Measurements from ENCODE around the gene CCNQ.

CCNQ gene

GRCh38 chrX:153572601-153573000 lies 26.3 kb downstream of the CCNQ start:
- no peak for DNase-seq

GRCh38 chrX:153571534-153571908 lies 27.4 kb downstream of the CCNQ start:
- no peak for DNase-seq

GRCh38 chrX:153569475-153569874 lies 29.5 kb downstream of the CCNQ start:
- DNase-seq, result no peak

- DNase-seq, result no peak
Measured at GRCh38 chrX:153568451-153569011, 30.4 kb downstream of the CCNQ start.

GRCh38 chrX:153565996-153566580 lies 32.9 kb downstream of the CCNQ start:
- DNase-seq, result no peak

- DNase-seq, result no peak
Measured at GRCh38 chrX:153564047-153564606, 34.8 kb downstream of the CCNQ start.

- DNase-seq, result no peak
Measured at GRCh38 chrX:153562546-153562945, 36.4 kb downstream of the CCNQ start.

GRCh38 chrX:153561337-153561736 lies 37.6 kb downstream of the CCNQ start:
- DNase-seq, result no peak

- no peak for DNase-seq
Measured at GRCh38 chrX:153560466-153560865, 38.5 kb downstream of the CCNQ start.

GRCh38 chrX:153560000-153560399 lies 38.9 kb downstream of the CCNQ start:
- no peak for DNase-seq

GRCh38 chrX:153557618-153558355 lies 41.2 kb downstream of the CCNQ start:
- no peak for DNase-seq

- no peak for DNase-seq
Measured at GRCh38 chrX:153556767-153557166, 42.2 kb downstream of the CCNQ start.

GRCh38 chrX:153554519-153555167 lies 44.3 kb downstream of the CCNQ start:
- DNase-seq, result peak; percentile 65

GRCh38 chrX:153551135-153551534 lies 47.8 kb downstream of the CCNQ start:
- no peak for DNase-seq

- DNase-seq, result no peak
Measured at GRCh38 chrX:153549807-153550206, 49.1 kb downstream of the CCNQ start.

GRCh38 chrX:153549231-153549630 lies 49.7 kb downstream of the CCNQ start:
- no peak for DNase-seq

- DNase-seq, result no peak
Measured at GRCh38 chrX:153547195-153547594, 51.7 kb downstream of the CCNQ start.

GRCh38 chrX:153546386-153546785 lies 52.6 kb downstream of the CCNQ start:
- DNase-seq, result no peak

GRCh38 chrX:153544727-153545126 lies 54.2 kb downstream of the CCNQ start:
- DNase-seq, result no peak

- DNase-seq, result no peak
Measured at GRCh38 chrX:153539979-153540358, 59.0 kb downstream of the CCNQ start.

- DNase-seq, result peak; percentile 54
Measured at GRCh38 chrX:153539171-153539978, 59.6 kb downstream of the CCNQ start.

- DNase-seq, result no peak
Measured at GRCh38 chrX:153538424-153538823, 60.5 kb downstream of the CCNQ start.
